ENCODE measurements around the gene RDH13.

RDH13 gene

GRCh38 chr19:55081770-55082019 lies 18.7 kb upstream of the RDH13 start:
- H3K27me3 ChIP-seq (ENCODE audit: control insufficient read depth, low read length) = no peaks in the 10 kb centered on the region
- peaks cover 6% of the 10 kb centered on the region; the same call in 1 of the 2 replicates for H3K9me3 ChIP-seq (ENCODE audit: control insufficient read depth, insufficient read depth, low read length)
- peaks cover 7% of the 10 kb centered on the region; the same call in 1 of the 2 replicates for H3F3A ChIP-seq (ENCODE audit: control insufficient read depth, insufficient read depth)
- no peaks in the 10 kb centered on the region for H3K9me2 ChIP-seq (replicated peaks; ENCODE audit: control insufficient read depth, low read length)
- H3K27ac ChIP-seq (ENCODE audit: low read depth, low read length) = no peak overlapping the region
- 0 out of 2 replicates have a peak overlapping the region, but pooled peaks have one; percentile 68 for H3K4me3 ChIP-seq (ENCODE audit: low read length)
- TF ChIP-seq EZH2phosphoT487 (IDR thresholded peaks at IDR 0.05; ENCODE audit: borderline replicate concordance, low read length) (no peak), CTCF (IDR thresholded peaks at IDR 0.05; ENCODE audit: low read depth, low read length, poor library complexity, severe bottlenecking) (no peak)
- peaks cover 10% of the 10 kb centered on the region for H3K4me1 ChIP-seq (ENCODE audit: control insufficient read depth, low read length)
- no peaks in the 10 kb centered on the region for H3K36me3 ChIP-seq (ENCODE audit: control insufficient read depth, low read length)
- no peak overlapping the region for H3K4me2 ChIP-seq (ENCODE audit: low read length)
- 0 out of 2 replicates have a peak, but pooled peaks cover 3% of the 10 kb centered on the region for H4K20me1 ChIP-seq (ENCODE audit: control insufficient read depth, insufficient read depth, low read depth, low read length)
- no peaks in the 10 kb centered on the region for H3K79me2 ChIP-seq (ENCODE audit: control insufficient read depth, low read length)

DNA sequence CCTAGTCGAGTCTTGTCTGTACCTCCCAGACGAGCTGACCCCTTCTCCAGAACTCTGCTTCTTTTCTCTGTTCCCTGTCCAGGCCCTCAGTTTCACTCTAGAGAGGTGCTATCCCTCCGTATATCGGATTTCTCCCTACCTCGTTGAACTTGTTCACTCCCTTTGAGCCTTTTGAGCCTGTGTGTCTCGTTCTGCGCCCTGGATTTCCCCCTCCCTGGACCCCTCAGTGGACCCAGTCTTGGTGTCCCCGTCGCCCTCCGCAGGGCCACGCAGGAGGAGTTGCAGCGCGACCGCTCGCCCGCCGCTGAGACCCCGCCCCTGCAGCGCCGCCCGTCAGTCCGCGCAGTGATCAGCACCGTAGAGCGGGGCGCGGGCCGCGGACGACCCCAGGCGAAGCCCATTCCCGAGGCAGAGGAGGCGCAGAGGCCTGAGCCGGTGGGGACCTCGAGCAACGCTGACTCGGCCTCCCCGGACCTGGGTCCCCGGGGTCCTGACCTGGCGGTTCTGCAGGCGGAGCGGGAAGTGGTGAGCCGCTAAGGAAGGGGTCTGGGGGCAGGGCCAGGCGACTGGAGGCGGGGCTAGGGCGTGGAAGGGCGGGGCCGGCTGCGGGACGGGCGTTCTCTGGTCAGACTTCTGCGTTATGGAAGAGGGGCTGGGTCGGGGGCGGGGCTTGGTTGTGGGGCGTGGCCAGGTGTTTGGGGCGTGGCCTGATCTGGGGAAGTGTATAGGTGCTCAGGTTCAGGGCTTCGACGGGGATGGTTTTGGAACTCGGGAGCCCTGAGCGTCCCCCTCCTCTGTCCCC lies 18.2 kb upstream of the RDH13 start:
- Histone ChIP-seq H3K9me3 (ENCODE audit: control insufficient read depth, insufficient read depth, low read length) (peaks cover 6% of the 10 kb centered on the region; the same call in 1 of the 2 replicates), H3K79me2 (ENCODE audit: control insufficient read depth, low read length) (no peaks in the 10 kb centered on the region), H3K4me3 (ENCODE audit: low read length) (peak overlapping the region; percentile 68), H3K27ac (ENCODE audit: low read depth, low read length) (no peak overlapping the region), H4K20me1 (ENCODE audit: control insufficient read depth, insufficient read depth, low read depth, low read length) (0 out of 2 replicates have a peak, but pooled peaks cover 3% of the 10 kb centered on the region), H3K36me3 (ENCODE audit: control insufficient read depth, low read length) (no peaks in the 10 kb centered on the region), H3K4me2 (ENCODE audit: low read length) (peak overlapping the region; percentile 61), H3K9me2 (replicated peaks; ENCODE audit: control insufficient read depth, low read length) (no peaks in the 10 kb centered on the region), H3F3A (ENCODE audit: control insufficient read depth, insufficient read depth) (peaks cover 7% of the 10 kb centered on the region; the same call in 1 of the 2 replicates), H3K4me1 (ENCODE audit: control insufficient read depth, low read length) (peaks cover 10% of the 10 kb centered on the region), H3K27me3 (ENCODE audit: control insufficient read depth, low read length) (no peaks in the 10 kb centered on the region)
- no peak for TF ChIP-seq EZH2phosphoT487 (IDR thresholded peaks at IDR 0.05; ENCODE audit: borderline replicate concordance, low read length)
- TF ChIP-seq CTCF (IDR thresholded peaks at IDR 0.05; ENCODE audit: low read depth, low read length, poor library complexity, severe bottlenecking) = no peak

GRCh38 chr19:55080121-55080967 lies 17.4 kb upstream of the RDH13 start:
- Histone ChIP-seq H4K20me1 (ENCODE audit: control insufficient read depth, insufficient read depth, low read depth, low read length) (0 out of 2 replicates have a peak, but pooled peaks cover 3% of the 10 kb centered on the region), H3K36me3 (ENCODE audit: control insufficient read depth, low read length) (no peaks in the 10 kb centered on the region), H3K27ac (ENCODE audit: low read depth, low read length) (no peak overlapping the region), H3K4me1 (ENCODE audit: control insufficient read depth, low read length) (peaks cover 10% of the 10 kb centered on the region), H3K9me3 (ENCODE audit: control insufficient read depth, insufficient read depth, low read length) (peaks cover 6% of the 10 kb centered on the region; the same call in 1 of the 2 replicates), H3K4me2 (ENCODE audit: low read length) (peak overlapping the region; percentile 61), H3F3A (ENCODE audit: control insufficient read depth, insufficient read depth) (no peaks in the 10 kb centered on the region), H3K4me3 (ENCODE audit: low read length) (peak overlapping the region; percentile 68), H3K79me2 (ENCODE audit: control insufficient read depth, low read length) (no peaks in the 10 kb centered on the region), H3K27me3 (ENCODE audit: control insufficient read depth, low read length) (no peaks in the 10 kb centered on the region), H3K9me2 (replicated peaks; ENCODE audit: control insufficient read depth, low read length) (no peaks in the 10 kb centered on the region)
- TF ChIP-seq CTCF (IDR thresholded peaks at IDR 0.05; ENCODE audit: low read depth, low read length, poor library complexity, severe bottlenecking) (no peak), EZH2phosphoT487 (IDR thresholded peaks at IDR 0.05; ENCODE audit: borderline replicate concordance, low read length) (no peak)
